Hepatic stellate cell (primary cell): ENCODE results near the gene RCAN2.

Source experiments
- DNase-seq: peaks from one replicate; pipeline ENCODE4 v3.0.0; 2011; ENCODE audit warnings: low spot score

The RCAN2 gene

DNA sequence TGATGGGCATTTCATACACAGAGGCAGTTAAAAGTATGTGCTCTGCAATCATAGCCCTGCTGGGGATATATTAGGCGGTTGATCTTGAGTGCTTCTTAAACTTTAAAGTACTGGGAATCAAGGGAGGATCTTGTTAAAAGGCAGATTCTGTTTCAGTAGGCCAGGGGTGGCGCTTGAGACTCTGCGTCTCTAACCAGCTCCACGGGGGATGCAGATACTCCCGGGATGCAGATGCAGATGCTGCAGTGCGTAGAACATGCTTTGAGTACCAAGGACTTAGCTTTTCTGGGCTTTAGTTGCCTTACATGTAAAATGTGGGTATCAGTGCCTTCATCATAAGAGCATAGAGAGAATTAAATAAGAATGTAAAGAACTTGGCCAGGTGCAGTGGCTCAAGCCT, 276.0 kb downstream of the RCAN2 start:
- DNase-seq, result no peak

DNA sequence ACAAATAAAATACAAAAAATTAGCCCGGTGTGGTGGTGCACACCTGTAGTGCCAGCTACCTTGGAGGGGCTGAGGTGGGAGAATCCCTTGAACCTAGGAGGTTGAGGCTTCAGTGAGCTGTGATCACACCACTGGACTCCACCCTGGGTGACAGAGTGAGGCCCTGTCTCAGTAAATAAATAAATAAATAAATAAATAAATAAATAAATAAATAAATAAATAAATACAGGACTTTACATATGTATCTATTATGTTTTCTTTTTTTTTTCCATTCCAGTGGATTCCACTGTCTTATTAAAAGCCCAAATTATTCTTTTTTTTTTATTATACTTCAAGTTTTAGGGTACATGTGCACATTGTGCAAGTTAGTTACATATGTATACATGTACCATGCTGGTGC, 279.3 kb downstream of the RCAN2 start:
- DNase-seq, result no peak

DNA sequence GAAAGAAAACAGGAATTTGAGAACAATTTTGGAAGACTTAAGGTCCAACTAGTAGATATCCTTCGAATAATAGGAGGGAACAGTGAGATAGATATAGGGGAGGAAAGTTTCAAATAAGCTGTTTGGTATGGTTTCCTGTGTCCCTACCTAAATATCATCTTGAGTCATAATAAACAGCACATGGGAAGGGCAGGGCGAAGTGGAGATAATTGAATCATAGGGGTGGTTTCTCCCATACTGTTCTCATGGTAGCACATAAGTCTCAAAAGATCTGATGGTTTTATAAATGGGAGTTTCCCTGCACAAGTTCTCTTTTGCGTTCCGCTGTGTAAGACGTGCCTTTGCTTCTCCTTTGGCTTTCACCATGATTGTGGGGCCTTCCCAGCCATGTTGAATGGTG, 281.0 kb downstream of the RCAN2 start:
- no peak for DNase-seq

DNA sequence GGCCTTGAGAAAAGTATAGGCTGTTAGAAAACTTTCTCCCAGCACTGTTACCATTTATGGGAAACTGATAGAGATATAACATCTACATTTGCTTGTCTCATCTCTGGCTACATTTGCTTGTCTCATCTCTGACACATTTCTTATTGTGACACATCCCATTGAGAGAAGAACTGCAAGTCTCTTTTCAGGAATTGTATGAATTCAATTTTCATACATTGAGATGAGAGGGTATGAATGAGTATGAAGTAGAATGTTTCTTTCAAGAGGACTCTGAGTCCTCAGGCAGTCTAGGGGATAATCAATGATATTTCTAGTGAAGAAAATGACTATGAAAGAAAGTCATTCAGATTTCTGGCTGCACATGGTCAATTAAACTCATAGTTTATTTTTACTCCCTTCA, 282.9 kb downstream of the RCAN2 start:
- DNase-seq, result no peak

DNA sequence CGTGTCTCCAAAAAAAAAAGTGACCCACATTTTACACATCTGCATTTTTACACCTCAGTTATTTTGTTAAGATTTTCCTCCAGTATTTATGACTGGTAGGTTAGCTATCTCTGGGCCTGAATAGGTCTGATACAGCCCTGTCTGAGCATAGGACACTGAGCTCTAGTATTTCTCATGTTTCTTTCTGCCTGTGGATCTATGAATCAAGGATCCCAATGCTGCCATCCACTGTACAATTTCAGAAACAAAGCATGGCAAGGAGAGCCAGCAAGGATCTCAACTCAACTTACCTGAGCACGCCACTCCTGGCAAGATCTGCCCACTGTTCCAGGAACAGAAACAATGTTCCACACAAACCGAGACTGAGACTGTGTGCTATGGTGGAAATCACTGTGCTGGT, 284.1 kb downstream of the RCAN2 start:
- DNase-seq, result no peak

DNA sequence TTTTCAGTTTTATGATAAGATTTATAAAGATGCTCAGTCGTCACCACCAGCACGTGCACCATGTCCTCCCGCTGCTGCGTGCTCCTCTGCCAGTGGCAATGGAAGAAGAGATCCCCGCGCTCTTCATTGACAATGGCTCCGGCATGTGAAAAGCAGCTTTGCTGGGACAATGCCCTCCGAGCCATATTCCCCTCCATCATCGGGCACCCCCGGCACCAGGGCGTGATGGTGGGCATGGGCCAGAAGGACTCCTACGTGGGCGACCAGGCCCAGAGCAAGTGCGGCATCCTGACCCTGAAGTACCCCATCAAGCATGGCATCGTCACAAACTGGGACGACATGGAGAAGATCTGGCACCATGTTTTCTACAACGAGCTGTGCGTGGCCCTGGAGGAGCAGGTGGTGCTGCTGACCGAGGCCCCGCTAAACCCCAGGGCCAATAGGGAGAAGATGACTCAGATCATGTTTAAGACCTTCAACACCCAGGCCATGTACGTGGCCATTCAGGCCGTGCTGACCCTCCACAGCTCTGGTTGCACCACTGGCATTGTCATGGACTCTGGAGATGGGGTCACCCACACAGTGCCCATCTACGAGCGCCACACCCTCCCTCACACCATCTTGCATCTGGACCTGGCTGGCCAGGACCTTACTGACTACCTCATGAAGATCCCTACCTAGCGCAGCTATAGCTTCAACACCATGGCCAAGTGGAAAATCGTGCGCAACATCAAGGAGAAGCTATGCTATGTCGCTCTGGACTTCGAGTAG, 286.2 kb downstream of the RCAN2 start:
- DNase-seq, result no peak

DNA sequence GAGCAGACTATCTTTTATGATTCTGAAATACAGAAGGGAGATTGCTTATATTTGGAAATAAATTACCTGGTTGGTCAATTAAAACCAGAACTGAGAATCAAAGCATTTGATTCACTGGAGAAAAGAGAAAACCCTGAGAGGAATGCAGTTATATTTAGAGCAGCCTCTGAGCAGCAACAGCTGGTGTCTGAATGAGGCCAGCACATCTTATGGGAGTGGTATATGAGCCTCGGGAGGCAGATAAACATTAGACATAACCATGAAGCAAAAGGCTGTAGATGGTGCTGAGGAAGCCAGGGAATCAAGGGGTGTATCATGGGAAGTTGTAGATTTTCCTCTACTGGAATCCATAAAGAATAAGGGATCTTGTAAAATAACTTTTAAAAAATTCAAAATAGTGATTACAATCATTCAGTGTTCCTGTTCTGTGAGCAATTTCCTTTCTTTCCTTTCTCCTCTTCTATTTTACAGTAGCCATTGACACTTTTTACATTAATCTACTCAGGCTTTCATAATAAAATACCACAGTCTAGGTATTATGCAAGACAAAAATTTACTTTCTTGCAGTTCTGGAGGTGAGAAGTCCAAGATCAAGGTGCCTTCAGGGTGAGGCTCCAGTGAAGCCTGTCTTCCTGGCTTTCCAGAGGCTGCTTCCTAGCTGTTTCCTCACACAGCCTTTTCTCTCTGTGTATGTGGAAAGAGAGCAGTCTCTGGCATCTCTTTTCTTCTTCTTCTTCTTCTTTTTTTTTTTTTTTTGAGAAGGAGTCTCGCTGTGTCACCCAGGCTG, 287.7 kb downstream of the RCAN2 start:
- DNase-seq, result peak; percentile 14

DNA sequence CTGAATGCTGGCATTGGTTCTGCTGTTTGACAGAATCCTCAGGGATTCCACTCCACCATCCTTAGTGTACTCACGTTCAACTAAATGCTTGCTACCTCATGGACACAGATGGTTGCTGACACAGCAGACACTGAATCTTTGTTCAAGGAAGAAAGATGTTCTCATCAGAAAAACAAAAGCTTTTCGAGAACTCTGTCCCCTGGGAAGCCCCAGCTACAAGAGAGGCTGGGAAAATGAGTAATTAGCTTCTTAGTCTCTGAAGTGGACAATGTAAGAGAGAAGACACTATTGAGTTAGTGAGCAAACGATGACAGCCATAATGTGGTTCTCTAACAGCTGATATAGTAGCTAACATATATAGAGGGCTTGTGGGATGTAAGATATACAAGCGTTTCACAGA, 289.5 kb downstream of the RCAN2 start:
- no peak for DNase-seq

DNA sequence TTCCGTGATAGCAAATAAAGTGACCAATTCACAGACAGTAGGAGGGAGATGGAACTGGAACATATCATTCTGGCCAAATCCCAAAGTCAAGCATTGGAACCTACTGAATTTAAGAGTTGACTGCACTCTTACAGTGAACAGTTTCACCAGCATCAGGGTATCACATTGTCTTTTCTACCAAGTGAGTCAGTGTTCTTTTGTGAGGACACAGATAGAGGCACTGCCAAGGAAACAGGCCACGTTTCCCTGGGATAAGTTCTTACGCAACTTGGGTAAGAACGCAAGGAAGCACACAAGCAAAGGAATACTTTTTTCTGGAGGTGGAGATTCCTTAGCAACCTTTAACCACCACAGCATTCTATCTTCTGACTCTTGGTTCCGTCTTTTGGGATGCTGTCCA, 291.9 kb downstream of the RCAN2 start:
- DNase-seq, result no peak

DNA sequence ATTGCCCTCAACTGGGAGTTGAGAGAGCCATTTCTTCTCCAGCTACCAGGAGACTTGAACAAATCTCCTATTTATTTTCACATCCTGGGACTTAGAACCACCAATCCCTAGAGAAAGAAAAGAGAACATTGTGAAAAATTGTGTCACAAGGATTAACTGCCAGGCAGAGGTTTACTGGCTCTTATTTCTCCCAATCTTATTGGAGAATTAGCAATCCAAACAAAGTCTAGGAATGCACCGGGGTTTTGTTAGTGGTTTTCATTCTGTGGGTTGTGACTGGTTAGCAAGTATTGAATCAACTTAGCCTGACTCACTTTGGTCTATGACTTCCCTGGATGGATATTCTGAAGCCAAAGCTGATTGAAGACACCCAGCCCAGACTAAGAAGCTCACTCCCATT, 299.3 kb downstream of the RCAN2 start:
- peak; percentile 61 for DNase-seq

DNA sequence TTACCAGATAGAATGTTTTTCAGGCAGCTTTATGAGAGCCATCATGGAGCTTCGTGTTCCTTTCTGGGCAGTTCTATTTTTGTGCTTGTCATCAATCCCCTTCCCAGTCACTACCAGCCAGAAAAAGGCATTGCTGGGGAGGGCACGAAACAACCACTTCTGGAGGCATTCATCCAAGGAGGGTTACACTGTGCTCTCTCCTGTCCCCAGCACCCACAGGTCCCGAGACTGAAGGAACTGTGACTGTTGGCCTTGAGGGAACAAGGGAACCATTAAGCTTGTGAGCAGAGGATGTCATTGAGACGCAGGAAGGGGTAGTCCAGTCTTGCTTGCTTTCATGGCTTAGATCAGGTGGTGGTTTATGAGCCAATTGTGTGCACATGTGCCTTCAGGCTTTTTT, 300.4 kb downstream of the RCAN2 start:
- DNase-seq, result no peak

DNA sequence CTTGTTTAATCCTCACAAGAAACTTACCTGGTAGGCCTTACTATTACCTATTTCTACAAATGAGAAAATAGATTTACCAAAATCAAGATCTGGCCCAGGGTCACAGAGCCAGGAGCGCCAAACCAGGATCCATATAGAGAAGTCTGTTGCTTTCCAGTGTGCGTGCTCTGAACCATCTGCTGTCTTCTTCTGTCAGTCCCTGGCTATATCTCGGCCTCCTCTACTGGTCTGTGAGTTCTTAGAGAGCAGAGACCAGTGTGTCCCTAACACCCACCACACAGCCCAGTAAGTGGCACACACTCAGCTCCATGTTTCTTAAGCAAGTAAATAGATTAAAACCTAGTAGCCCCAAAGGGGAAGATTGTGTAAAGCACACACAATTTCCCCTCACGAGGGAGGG, 301.5 kb downstream of the RCAN2 start:
- DNase-seq, result no peak

DNA sequence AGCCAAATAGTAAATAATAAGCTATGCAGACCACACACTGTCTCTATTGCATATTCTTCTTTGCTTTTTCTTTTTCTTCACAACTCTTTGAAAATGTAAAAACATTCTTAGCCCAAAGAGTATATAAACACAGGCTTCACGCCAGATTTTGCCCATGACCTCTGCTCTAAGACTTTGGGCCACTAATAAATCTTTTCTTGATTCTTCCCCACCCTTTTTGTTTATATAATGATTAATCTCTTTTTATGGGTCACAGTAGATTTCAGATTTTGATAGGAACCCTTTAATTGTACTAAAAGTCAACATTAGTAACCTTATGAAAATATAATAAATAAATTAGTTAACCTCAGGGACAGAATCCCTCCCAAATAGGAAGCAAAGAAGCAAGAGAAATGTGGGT, 304.7 kb downstream of the RCAN2 start:
- DNase-seq, result no peak

DNA sequence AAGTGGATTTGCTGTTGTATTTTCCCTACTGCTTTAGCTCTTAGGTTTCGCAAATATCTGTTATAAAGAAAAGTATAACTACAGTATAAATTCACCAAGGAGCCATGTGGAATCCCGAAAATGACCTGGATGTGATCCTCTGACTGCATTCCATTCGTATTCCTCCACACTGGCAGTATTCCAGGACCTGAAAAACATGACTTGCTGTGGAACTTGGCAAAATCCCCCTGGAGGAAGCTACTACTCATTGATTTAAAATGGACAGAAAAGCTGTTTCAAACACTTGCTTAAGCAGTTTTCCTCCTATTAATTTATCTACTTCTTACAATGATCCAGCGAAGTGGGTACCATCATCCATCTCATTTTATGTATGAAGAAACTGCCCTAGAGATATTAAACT, 307.1 kb downstream of the RCAN2 start:
- DNase-seq, result peak; percentile 35

DNA sequence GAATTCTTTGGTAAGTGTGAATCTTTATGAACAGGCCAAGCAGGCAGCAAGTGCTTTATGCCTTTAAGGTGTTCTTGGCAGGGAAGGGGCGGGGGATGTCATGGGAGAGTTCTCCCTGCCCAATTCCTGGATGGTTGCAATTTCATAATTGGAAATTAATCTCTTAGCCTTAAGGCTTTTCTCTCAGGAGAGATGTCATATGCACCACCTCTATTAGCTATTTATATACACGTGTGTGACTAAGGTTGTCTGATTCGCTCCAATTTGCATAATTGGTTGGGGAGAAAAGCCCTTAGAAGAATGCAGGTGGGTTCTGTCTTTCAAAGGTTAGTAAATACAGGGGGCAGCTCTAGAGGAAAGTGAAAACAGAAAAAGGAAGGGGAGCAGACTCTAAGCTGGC, 315.3 kb downstream of the RCAN2 start:
- DNase-seq, result no peak

DNA sequence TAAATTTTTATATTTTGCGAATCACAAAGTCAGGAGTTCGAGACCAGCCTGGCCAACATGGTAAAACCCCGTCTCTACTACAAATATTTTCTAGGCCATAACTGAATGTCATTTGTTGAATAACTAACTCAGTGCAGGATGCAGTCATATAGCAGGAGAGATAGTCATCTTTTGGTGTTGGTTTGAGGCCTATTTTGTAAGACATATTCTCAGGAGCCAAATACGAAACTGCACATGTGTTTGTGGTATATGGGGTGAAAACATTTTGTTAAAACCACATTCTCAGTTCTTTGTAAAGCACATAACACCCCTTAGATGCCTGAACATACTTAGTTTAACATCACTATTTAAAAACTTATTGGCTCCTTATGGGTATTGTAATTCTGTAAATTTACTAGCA, 315.8 kb downstream of the RCAN2 start:
- no peak for DNase-seq

DNA sequence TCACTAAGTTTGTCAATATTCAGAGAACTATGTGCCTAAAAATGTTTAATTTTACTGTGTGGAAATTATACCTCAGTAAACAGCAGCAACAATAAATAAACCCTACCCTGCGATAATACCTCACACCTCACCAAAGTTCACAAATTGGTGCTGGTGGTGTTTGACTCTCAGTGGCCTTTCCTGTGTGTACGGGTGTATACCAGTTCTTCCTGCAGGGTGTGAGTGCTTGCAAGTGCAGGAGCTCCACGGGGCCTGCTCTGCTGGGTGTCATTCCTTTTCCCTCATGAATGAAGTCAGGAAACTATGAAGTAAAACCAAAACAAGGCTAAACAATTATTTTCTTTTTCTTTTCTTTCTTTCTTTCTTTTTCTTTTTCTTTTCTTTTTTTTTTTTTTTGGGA, 316.3 kb downstream of the RCAN2 start:
- DNase-seq, result no peak

DNA sequence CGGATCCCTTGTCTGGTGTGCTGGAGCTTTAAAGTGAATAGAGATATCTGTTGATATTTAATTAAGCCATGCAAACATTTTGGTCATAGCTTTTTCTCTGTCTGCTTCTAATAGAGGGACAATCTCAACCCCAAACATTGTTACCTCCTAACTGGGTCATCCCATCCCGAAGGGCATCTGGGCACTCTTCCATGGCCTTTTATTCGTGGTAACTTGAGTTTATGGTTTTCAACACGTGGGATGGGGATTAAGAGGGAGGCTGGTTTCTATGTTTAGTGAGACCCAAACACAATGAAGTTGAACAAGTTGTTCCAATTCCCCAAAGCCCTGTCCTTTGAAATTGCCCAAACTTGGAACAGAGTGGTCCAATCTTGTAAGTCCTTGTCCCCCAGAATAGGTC, 319.1 kb downstream of the RCAN2 start:
- no peak for DNase-seq
